HG03045 (cell line): Measurements from ENCODE around the gene ACRBP.

Experiments
- ATAC-seq: cut with Tn5 transposase; IDR thresholded peaks from one replicate; pipeline ENCODE4 v1.9.1; 2021; ENCODE audit warnings: mild to moderate bottlenecking, moderate library complexity; ENCODE audit not compliant: unreplicated experiment

The ACRBP gene

DNA sequence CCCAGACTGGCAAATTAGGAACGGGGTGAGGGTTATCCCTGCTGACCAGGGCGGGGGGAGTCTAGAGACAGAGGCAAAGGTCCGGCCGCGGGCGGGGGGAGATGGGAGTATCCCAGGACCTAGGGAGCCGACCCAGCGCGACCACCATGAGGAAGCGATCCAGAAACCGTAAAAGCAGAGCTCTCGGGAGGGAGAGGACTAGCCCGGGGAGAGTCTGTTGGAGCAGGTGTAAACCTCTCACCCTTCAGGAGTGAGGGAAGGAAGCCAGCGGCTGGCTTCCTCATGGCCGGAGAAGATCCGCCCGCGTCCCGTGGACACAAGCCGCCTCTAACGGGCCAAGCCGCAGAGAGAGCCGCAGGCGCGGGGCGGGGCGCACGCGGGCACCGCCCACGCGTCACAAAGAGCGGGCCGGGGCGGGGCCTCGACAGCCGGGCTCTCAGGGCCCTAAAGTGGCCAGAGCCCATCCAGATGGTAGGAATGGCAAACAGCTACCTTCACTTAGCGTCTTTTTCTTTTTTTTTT is at the start of gene ACRBP:
ACRBP (minus strand) TSS at position 350 of the 522 bp plus-strand sequence; CDS start at position 284, 66 bp downstream.
- no peak for ATAC-seq

DNA sequence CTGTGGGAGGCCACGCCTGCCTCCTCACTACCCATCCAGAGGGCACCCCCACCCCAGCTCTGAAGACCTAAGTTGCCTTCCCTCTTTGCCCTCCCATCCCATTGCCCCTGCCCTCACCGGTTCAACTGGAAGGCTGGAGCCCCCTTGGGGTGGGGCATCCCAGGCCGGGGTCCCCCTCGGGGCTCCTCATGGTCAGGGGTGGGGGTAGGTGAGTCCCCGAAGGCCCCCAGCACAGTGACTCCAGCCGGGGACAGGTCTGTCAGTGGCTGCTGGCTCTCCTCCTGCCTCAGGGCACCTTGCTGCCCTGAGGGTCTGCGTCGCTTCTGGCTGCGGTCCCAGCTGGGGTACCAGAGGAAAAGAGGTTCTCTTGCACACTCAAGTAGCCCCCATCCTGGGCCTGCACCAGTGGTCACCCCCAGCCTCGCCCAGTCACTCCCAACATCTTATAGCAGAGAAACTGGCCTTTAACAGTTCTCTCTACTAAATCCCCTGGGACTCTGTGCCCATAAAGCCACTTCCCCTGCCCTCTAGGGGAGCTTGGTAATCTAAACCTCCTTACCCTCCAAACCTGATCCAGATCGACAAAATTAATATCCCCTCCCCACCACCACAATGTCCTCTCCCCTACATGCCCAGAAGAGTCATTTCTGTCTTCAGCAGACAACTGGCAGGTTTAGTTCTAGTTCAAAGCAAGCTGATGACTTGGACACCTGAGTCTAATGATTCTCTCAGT is 48.2 kb upstream of the ACRBP start:
- no peak for ATAC-seq

DNA sequence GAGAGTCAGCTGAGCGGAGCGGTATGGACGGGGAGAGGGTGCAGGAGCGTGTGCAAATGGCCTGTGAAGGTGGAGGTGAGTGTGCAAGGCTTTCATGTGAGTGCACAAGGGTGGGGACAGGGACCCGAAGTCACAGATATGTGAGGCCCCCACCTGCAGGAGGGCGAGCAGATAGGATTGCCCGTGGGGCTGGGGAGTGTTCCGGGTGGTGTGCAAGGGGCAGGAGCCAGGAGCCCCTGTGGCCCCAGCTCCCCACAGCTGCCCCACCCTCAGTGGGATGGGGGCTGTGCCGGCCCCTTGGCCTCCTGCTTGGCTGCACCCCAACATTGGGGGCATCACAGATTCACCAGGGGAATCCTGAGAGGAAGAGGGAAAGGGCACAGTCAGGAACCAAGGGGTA is 47.5 kb upstream of the ACRBP start:
- ATAC-seq = no peak

DNA sequence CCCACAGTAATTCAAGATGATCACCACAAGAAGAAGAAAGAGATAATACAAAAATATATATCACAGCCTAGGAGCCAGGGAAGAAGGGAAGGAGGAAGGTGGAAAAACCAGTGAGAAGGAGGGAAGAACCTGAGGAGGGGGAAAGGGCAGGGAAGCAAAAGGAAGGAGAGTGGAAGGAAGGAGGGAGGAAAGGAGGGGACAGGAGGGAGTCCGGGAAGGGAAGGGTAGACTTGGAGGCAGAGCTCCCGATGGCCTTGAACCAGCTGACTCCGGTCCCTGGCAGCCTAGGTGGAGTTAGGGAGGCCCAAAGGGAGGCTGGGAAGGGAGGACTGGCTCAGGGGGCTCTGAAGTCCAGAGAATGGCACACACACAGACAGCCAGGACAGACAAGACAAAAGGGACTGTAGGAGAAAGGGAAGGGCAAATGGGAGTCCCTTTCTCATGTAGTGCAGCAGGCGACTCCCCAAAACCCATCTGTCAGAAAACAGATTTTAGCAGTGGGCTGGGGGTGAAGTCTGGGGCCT is 46.7 kb upstream of the ACRBP start:
- ATAC-seq = no peak

GRCh38 chr12:6692888-6693287 is 45.7 kb upstream of the ACRBP start:
- ATAC-seq = no peak

- no peak for ATAC-seq
Measured at GRCh38 chr12:6691473-6691872, 44.2 kb upstream of the ACRBP start.

DNA sequence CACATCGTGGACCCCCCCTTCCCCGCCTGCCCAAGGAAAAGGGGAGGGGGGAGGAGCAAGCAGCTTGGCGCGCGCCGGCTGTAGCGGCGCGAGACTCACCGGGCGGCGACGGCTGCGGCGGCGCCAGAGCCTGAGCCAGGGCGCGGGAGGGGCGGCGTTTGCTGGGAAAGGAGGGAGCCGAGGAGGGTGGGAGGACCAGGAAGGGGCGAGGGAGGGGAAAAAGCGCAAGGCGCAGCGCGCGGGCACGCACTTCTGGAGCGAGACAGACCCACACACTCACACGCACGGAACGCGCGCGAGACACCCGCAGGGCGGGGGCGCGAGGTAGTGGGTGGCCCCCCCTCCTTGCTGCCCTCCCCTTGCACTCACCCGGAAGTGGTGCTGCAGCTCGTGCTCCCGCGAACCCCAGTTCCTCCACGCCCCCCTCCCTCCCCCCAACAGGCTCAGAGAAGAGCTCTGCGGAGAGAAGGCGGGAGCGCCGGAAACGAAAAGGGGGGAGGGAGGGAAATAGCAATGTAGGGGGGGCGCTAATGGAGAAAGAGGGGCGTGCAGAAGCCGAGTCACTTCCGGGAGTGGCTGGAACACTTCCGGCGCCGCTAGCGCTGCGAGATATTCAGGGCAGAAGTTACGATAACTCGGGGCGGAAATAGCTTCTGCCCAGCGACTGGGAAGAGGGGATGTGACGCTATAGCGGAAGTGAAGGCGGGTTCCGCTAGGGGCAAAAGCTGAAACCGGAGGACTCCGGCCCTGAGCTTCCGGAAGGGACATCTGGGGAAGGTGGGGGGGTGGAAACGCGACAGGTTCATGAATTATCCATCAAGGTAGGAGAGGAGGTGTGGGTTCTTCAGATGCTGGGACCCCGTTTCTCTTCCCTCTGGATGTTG is 42.0 kb upstream of the ACRBP start, which contains the start of gene ZNF384:
ZNF384 (minus strand) TSS at position 377 of the 884 bp plus-strand sequence. CDS start 9,855 bp downstream, outside the sequence.
- peak; percentile 87 for ATAC-seq

GRCh38 chr12:6688543-6688998 is 41.3 kb upstream of the ACRBP start:
- ATAC-seq = no peak

GRCh38 chr12:6685814-6686213 is 38.6 kb upstream of the ACRBP start:
- no peak for ATAC-seq

- no peak for ATAC-seq
Measured at GRCh38 chr12:6684609-6685008, 37.4 kb upstream of the ACRBP start.

- no peak for ATAC-seq
Measured at GRCh38 chr12:6676962-6677361, 29.7 kb upstream of the ACRBP start.

DNA sequence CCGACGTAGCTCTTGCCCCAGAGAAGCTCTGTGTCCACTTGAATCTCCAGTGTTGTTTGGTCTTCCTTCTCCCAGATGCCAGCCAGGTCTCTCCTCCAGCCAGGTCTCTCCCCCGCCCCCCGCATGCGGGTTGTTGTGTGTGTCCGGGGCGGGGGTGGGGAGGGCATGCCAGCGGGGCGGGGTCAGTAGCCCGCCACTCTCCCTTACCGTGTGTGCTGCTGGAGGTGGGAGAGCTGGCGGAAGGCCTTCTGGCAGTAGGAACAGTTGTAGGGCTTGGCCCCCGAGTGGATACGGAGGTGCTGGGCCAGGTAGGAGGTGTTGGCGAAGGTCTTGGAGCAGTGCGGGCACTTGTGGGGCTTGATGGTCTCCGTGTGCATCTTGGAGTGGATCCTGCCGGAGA is 24.9 kb upstream of the ACRBP start:
- ATAC-seq = no peak

GRCh38 chr12:6667559-6668210 is 20.5 kb upstream of the ACRBP start:
- no peak for ATAC-seq

- ATAC-seq = no peak
Measured at GRCh38 chr12:6666211-6666610, 19.0 kb upstream of the ACRBP start.

DNA sequence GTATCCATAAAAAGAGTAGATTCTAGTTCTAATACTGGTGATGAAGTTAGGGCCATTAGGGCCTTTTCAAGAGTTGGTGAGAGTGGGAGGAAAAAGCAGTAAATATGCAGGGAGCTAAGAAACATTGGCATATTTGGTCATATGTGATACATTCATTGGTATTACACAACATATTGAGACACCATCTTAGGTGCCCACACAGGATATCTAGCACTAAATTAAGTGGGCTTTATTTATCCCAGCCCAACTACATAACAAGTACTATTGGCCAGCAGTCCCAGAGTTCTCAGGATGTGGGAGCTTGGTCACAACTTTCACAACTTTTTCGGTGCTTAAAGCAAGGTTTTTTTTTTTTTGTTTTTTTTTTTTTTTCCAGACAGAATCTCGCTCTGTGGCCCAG is 17.7 kb upstream of the ACRBP start:
- ATAC-seq = no peak

DNA sequence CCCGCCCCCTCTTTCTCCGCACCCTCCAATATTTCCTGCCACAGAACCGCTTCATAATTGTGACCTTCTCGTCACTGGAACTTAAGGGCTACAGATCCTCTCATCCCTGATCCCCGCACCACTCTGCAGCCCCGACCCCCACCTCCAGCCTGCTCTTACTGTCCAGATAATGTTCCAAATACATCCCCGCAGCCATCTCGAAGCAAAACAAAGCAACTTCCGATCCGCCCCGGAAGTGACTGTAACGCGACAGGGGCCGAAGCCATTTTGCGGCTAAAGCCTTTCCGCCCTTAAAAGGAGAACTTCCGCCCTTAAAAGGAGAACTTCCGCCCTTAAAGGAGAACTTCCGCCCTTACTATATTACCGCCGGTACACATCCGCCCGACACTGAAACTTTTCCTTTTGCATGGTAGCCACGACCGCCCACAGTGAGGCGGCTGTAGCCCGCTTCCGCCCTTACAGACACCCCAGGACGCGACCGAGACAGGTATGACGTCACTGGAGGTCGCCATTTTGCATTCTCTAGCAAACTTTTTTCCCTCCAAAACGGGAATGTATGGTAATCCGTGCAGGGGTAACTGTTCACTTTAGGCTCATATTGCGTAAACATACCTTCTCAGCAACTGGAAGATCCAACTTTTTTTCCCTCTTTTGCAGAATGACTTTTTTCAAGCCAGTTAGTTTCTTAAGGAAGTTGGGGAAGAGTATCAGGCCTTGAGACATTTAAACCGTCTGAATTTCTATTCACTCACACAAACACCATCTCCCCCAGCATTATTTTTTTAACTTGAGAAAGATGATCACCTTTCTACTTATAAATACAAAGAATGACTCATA is 15.9 kb upstream of the ACRBP start, which contains the start of gene ING4:
ING4 (minus strand) TSS at position 214 of the 837 bp plus-strand sequence; CDS start at position 196, 18 bp downstream.
- ATAC-seq = peak; percentile 95

- no peak for ATAC-seq
Measured at GRCh38 chr12:6662602-6662905, 15.3 kb upstream of the ACRBP start.

DNA sequence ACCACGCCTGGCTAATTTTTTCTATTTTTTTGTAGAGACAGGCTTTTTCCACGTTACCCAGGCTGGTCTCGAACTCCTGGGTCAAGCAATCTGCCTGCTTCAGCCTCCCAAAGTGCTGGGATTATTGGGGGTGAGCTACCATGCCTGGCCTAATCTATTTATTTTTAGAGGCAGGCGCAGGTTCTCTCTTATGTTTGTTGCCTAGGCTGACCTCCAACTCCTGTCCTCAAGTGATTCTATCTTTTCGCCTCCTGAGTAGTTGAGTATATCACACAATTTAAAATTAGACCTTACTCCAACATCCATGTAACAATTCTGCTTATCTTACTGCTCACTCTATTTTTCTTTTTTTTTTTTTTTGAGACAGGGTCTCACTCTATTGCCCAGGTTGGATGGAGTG is 6.8 kb upstream of the ACRBP start:
- no peak for ATAC-seq

DNA sequence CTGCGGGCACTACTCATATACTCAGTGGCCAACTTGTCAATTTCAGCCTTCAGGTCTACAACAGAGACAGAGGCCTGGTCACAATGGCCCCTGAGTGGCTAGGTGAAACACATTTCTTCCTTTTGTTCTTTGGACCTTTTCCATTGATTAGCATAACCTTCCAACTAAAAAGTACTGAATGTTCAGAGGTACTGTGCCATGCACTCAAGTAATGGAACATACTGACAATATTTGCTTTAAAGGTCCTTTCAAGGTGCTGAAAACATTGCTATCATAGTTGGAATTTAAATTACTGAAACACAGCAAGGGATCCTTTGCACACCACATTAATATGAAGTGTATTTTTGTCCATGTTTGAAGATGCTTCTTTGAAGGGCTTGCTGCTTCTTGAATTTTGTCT is 6.1 kb upstream of the ACRBP start:
- ATAC-seq = no peak

DNA sequence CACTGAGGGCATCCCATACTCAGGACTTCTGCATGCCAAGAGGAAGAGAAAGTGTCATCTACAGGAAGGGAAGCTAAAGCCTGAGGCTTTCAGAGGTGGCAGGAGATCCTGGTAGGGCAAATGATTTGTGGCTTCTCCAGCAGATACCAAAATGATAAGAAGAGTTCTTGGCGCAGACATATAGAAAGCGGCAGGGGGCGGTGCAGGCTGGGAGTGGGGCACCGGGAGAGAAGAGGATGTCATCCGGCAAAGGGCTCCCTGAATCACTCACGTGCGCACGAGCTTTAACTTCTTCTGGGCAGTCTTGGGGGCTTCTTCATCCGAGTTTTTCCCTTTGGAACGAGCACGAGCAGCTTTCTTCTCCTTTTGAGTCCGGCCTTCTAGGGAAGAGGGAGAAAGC is 5.2 kb upstream of the ACRBP start:
- ATAC-seq = no peak
